ENCODE data around the gene PACS2.

PACS2 gene

GRCh38 chr14:105399466-105399775 lies 84.9 kb downstream of the PACS2 start:
- H3K9me3 ChIP-seq (ENCODE audit: insufficient read depth, low read depth, low read length): no peaks in the 10 kb centered on the region

DNA sequence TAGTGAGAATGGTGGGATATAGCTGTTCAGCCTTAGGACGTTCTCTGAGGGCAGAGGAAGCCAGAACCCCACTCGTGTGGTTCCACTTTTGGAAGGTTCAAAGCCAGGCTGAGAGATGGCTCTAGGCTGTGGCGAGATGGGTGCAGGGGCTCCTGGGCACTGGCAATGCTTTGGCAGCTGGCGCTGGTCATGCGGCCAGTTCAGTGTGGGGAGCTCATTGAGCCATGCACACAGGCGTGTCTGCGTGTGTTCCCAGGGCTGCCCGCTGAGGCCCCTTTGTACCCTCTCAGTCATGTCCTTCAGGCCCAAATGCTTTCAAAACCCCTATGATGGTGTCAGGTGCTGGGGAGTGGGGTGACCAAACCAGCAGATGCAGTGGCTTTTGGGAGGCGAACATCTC lies 85.5 kb downstream of the PACS2 start:
- no peak for TF ChIP-seq EZH2phosphoT487 (IDR thresholded peaks at IDR 0.05; ENCODE audit: borderline replicate concordance)
- TF ChIP-seq, protein P1, sequence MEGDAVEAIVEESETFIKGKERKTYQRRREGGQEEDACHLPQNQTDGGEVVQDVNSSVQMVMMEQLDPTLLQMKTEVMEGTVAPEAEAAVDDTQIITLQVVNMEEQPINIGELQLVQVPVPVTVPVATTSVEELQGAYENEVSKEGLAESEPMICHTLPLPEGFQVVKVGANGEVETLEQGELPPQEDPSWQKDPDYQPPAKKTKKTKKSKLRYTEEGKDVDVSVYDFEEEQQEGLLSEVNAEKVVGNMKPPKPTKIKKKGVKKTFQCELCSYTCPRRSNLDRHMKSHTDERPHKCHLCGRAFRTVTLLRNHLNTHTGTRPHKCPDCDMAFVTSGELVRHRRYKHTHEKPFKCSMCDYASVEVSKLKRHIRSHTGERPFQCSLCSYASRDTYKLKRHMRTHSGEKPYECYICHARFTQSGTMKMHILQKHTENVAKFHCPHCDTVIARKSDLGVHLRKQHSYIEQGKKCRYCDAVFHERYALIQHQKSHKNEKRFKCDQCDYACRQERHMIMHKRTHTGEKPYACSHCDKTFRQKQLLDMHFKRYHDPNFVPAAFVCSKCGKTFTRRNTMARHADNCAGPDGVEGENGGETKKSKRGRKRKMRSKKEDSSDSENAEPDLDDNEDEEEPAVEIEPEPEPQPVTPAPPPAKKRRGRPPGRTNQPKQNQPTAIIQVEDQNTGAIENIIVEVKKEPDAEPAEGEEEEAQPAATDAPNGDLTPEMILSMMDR (conservative IDR thresholded peaks at IDR 0.05; ENCODE audit: low read length): no peak
- no peaks in the 10 kb centered on the region for H3K9me2 ChIP-seq (replicated peaks; ENCODE audit: low read depth, low read length)
- H2AFZ ChIP-seq (ENCODE audit: low read length): no peak overlapping the region
- peaks cover 36% of the 10 kb centered on the region for H3K4me1 ChIP-seq (ENCODE audit: insufficient read depth, low read length, poor library complexity, severe bottlenecking)
- H3K27me3 ChIP-seq (ENCODE audit: insufficient read depth, low read length, poor library complexity, severe bottlenecking): no peaks in the 10 kb centered on the region
- no peaks in the 10 kb centered on the region for H3K9me3 ChIP-seq (ENCODE audit: insufficient read depth, low read depth, low read length)
- no peaks in the 10 kb centered on the region for H3F3A ChIP-seq (ENCODE audit: low read depth)
- peak overlapping the region; percentile 100 for H3K4me3 ChIP-seq (ENCODE audit: low read length, poor library complexity, severe bottlenecking)
- peaks cover 11% of the 10 kb centered on the region for H4K20me1 ChIP-seq (ENCODE audit: insufficient read depth, low read length, poor library complexity, severe bottlenecking)
- 0 out of 2 replicates have a peak, but pooled peaks cover 4% of the 10 kb centered on the region for H3K36me3 ChIP-seq (ENCODE audit: insufficient read depth, low read length)
- H3K4me2 ChIP-seq (ENCODE audit: low read depth, low read length, poor library complexity, severe bottlenecking): peak overlapping the region; percentile 88
- peak overlapping the region; percentile 99 for H3K9ac ChIP-seq (ENCODE audit: low read depth, low read length, poor library complexity, severe bottlenecking)
- H3K79me2 ChIP-seq (ENCODE audit: insufficient read depth, low read length): peaks cover 25% of the 10 kb centered on the region

More at GRCh38 chr14:105399466-105399775, 84.9 kb downstream of the PACS2 start:
- Histone ChIP-seq H3F3A (ENCODE audit: low read depth) (no peaks in the 10 kb centered on the region), H4K20me1 (ENCODE audit: insufficient read depth, low read length, poor library complexity, severe bottlenecking) (peaks cover 11% of the 10 kb centered on the region), H3K27me3 (ENCODE audit: insufficient read depth, low read length, poor library complexity, severe bottlenecking) (no peaks in the 10 kb centered on the region), H3K36me3 (ENCODE audit: insufficient read depth, low read length) (0 out of 2 replicates have a peak, but pooled peaks cover 4% of the 10 kb centered on the region), H3K4me2 (ENCODE audit: low read depth, low read length, poor library complexity, severe bottlenecking) (peak overlapping the region; percentile 88), H3K9ac (ENCODE audit: low read depth, low read length, poor library complexity, severe bottlenecking) (peak overlapping the region; percentile 99), H3K4me1 (ENCODE audit: insufficient read depth, low read length, poor library complexity, severe bottlenecking) (peaks cover 42% of the 10 kb centered on the region), H2AFZ (ENCODE audit: low read length) (no peak overlapping the region), H3K9me2 (replicated peaks; ENCODE audit: low read depth, low read length) (no peaks in the 10 kb centered on the region), H3K4me3 (ENCODE audit: low read length, poor library complexity, severe bottlenecking) (peak overlapping the region; percentile 100), H3K79me2 (ENCODE audit: insufficient read depth, low read length) (peaks cover 25% of the 10 kb centered on the region)
- TF ChIP-seq, protein P1 (conservative IDR thresholded peaks at IDR 0.05; ENCODE audit: low read length): no peak
- no peak for TF ChIP-seq EZH2phosphoT487 (IDR thresholded peaks at IDR 0.05; ENCODE audit: borderline replicate concordance)

- Histone ChIP-seq H3K4me2 (ENCODE audit: low read depth, low read length, poor library complexity, severe bottlenecking) (no peak overlapping the region), H3K9me3 (ENCODE audit: insufficient read depth, low read depth, low read length) (no peaks in the 10 kb centered on the region), H4K20me1 (ENCODE audit: insufficient read depth, low read length, poor library complexity, severe bottlenecking) (peaks cover 11% of the 10 kb centered on the region), H3K79me2 (ENCODE audit: insufficient read depth, low read length) (peaks cover 25% of the 10 kb centered on the region), H3K27me3 (ENCODE audit: insufficient read depth, low read length, poor library complexity, severe bottlenecking) (no peaks in the 10 kb centered on the region), H3K9ac (ENCODE audit: low read depth, low read length, poor library complexity, severe bottlenecking) (no peak overlapping the region), H3K4me3 (ENCODE audit: low read length, poor library complexity, severe bottlenecking) (no peak overlapping the region), H2AFZ (ENCODE audit: low read length) (no peak overlapping the region), H3K9me2 (replicated peaks; ENCODE audit: low read depth, low read length) (no peaks in the 10 kb centered on the region), H3F3A (ENCODE audit: low read depth) (no peaks in the 10 kb centered on the region), H3K4me1 (ENCODE audit: insufficient read depth, low read length, poor library complexity, severe bottlenecking) (peaks cover 22% of the 10 kb centered on the region), H3K36me3 (ENCODE audit: insufficient read depth, low read length) (0 out of 2 replicates have a peak, but pooled peaks cover 4% of the 10 kb centered on the region)
- no peak for TF ChIP-seq EZH2phosphoT487 (IDR thresholded peaks at IDR 0.05; ENCODE audit: borderline replicate concordance)
- TF ChIP-seq, protein P1 (conservative IDR thresholded peaks at IDR 0.05; ENCODE audit: low read length): no peak
These were observed 87.2 kb downstream of the PACS2 start for GRCh38 chr14:105401699-105402098.
